Stimulated activated CD8-positive, alpha-beta memory T cell treated with anti-CD3 and anti-CD28 coated beads, Interleukin-7, amount 100 ng/mL, for 24 hours (primary cell): Measurements from ENCODE around the gene ZNF468.
"Not testable (repeated sequence)": the region's sequence is repeated elsewhere in the genome, so short reads cannot be mapped to it uniquely, and the experiment has no call there.

ENCODE experiments used
- DNase-seq: peaks from one replicate; pipeline ENCODE4 v3.0.0-alpha.2; 2020; ENCODE audit warnings: low read depth

The ZNF468 gene

GRCh38 chr19:52825765-52826164, 31.7 kb downstream of the ZNF468 start:
- DNase-seq: no peak

GRCh38 chr19:52823676-52824075, 33.7 kb downstream of the ZNF468 start:
- no peak for DNase-seq

- peak; percentile 40 for DNase-seq
Measured at GRCh38 chr19:52821204-52821960, 36.0 kb downstream of the ZNF468 start, which contains the start of gene ZNF28. TSS of gene ZNF28 (minus strand) at chr19:52821633. CDS start at chr19:52817958, 3,675 bp downstream.

GRCh38 chr19:52820472-52821203, 36.8 kb downstream of the ZNF468 start:
- peak; percentile 4 for DNase-seq

GRCh38 chr19:52809801-52810200, 47.6 kb downstream of the ZNF468 start:
- DNase-seq: no peak

- DNase-seq: not testable (repeated sequence)
Measured at GRCh38 chr19:52799950-52800640, 57.3 kb downstream of the ZNF468 start.

GRCh38 chr19:52789440-52789839, 68.0 kb downstream of the ZNF468 start:
- DNase-seq: no peak
